HG03520 (cell line): Measurements from ENCODE around the gene GPC2.

Experiments used
- ATAC-seq: cut with Tn5 transposase; IDR thresholded peaks from one replicate; pipeline ENCODE4 v1.9.1; 2021; ENCODE audit warnings: mild to moderate bottlenecking, moderate library complexity; ENCODE audit not compliant: unreplicated experiment

The GPC2 gene

DNA sequence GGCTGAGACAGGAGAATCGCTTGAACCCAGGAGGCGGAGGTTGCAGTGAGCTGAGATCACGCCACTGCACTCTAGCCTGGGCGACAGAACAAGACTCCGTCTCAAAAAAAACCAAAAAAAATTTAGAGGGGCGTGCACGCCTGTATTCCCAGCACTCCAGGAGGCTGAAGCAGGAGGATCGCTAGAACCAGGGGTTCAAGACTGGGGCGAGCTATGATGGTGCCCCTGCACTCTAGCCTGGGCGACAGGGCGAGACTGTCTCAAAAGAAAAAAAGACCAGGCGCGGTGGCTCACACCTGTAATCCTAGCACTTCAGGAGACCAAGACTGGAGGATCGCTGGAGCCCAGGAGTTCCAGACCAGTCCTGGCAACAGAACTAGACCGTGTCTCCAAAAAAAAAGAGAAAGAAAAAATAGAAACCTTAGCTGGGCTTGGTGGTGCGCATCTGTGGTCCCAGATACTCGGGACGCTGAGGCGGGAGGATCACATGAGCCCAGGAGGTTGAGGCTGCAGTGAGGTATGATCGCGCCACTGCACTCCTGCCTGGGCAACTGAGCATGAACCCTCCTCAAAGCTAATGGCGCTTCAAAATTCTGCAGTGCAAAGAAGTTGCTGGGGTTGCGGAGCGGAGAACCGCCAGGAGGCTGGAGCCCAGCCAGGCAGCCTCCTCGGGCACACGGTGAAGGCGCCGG, 50.8 kb downstream of the GPC2 start:
- ATAC-seq = no peak

DNA sequence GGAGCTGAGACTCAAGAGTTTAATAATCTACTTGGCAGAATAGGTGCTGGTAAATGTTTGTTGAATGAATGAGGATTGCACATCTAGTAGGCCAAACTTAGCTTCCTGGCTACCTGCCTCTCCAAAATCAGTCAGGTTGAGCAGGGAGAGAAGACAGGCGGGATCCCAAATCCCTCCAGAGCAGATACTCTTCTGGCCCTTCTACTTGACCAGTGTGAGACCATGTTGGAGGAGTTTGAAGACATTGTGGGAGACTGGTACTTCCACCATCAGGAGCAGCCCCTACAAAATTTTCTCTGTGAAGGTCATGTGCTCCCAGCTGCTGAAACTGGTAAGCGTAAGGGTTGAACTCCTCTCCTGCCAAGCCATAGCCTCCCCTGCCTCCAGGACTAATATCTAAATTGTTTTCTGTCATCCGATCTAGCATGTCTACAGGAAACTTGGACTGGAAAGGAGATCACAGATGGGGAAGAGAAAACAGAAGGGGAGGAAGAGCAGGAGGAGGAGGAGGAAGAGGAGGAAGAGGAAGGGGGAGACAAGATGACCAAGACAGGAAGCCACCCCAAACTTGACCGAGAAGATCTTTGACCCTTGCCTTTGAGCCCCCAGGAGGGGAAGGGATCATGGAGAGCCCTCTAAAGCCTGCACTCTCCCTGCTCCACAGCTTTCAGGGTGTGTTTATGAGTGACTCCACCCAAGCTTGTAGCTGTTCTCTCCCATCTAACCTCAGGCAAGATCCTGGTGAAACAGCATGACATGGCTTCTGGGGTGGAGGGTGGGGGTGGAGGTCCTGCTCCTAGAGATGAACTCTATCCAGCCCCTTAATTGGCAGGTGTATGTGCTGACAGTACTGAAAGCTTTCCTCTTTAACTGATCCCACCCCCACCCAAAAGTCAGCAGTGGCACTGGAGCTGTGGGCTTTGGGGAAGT, 52.6 kb downstream of the GPC2 start:
- ATAC-seq = no peak

GRCh38 chr7:100122568-100122967, 54.6 kb downstream of the GPC2 start:
- no peak for ATAC-seq

DNA sequence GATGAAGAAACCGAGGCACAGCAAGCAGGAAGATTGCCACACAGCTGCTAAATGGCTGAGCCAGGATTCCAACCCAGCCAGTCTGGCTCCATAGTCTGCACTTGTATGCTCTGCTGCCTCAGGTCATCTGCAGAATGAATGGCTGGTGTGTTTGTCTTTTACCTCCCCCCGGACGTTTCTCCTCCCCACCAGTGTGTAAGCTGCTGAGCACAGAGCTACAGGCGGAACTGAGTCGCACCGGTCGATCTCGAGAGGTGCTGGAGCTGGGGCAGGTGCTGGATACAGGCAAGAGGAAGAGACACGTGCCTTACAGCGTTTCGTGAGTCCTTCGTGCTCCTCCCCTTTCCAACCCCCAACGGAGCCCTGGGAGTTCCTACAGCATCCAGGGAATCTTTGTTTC, 55.1 kb downstream of the GPC2 start:
- ATAC-seq = no peak

DNA sequence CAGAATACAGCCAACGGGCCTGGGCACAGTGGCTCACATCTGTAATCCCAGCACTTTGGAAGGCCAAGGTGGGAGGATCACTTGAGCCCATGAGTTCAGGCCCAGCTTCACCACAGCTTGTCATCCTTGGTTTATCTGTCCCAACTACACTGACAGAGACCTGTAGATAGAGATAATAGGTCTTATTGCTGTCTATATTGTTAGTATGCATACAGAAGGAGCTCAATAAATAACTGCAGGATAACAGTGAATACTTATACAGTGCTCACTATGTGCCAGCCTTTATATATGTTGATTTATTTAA, 56.5 kb downstream of the GPC2 start:
- no peak for ATAC-seq

DNA sequence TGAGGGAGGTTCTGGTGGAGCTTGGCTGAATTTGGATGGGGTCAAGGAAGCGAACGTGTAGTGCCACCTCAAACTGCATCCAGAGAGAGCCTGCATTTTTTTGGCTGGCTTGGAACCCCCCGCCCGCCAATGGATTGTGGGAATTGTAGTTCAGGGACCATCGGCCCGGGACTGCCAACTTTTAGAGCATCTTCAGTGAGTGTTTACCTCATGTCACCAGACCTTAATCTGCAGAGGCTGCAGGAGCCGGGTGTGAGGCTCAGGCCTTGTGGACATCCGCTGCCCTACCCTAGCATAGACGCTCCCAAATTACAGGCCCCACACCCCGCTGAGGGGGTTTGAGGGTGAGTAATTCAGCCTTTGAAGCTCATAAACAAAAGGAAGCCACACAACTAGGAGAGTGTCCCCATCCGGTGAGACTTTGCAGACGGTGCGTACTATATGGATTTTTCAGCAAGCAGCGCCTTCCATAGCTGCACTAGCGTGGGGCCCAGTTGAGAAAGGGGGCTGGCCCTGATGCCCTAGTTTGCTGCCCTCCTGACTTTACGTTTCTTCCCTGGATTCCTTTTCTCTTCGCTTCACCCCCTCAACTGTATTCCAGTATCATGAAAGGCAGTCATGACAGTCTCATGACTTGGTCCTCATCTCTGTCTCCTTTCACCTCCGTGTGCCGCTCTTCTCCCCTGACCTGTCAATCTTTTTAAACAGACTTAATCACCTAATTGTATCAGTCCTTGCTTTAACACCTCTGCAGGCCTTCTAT, 57.0 kb downstream of the GPC2 start:
- peak; percentile 36 for ATAC-seq
